Stimulated activated CD4-positive, alpha-beta T cell treated with anti-CD3 and anti-CD28 coated beads, Interleukin-1b, Interleukin-23, amount 100 ng/mL, for 1 hour (primary cell): ENCODE results near the gene ZKSCAN8.

ENCODE experiments used
- DNase-seq, 2 donors: peaks; one replicate each; pipeline ENCODE4 v3.0.0-alpha.2; 2020; ENCODE audit warnings: low read depth in 2 of 2

The ZKSCAN8 gene

GRCh38 chr6:28206527-28206926 lies 64.8 kb downstream of the ZKSCAN8 start:
- no peak for DNase-seq

GRCh38 chr6:28206928-28207509 lies 65.3 kb downstream of the ZKSCAN8 start:
- DNase-seq: no peak

DNA sequence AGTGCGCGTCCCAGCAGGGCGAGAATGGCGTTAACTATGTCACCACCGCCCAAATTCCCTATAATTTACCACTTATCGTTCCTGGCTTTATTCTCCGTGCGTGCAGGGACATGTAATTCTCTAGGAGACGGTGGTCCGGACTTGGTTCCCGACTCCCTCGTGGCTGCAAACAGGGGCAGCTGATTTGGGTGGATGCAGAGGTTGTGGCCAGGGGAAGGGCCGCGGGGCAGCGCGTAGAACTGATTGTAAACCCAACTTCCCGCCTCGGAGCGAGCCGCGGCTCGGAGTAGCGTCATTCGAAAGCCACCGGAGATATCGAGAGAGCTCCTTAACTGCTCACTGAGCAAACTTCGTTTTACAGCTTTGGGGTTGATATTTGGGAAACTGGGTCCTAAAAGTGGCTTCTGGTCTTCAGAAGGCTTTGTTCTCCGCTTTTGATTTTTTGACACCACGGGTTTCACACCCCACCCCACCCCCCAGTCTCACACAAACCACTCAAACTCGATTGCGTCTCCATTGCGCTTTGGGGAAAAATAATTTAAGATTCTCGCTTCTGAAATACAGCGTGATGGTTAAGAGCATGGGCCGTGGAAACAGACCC lies 65.9 kb downstream of the ZKSCAN8 start:
- DNase-seq: no peak

- DNase-seq: no peak
Measured at GRCh38 chr6:28208111-28208659, 66.5 kb downstream of the ZKSCAN8 start.
